NB4 (cell line): ENCODE results near the gene TRAK1.

ENCODE experiments used
- MAX ChIP-seq: IDR thresholded peaks from 2 replicates; pipeline ENCODE4 v1.6.1; 2011; ENCODE audit warnings: low read depth, low read length
- MYC ChIP-seq: IDR thresholded peaks from 2 replicates; pipeline ENCODE4 v1.6.1; 2011; ENCODE audit warnings: low read depth, low read length
- POLR2A ChIP-seq: IDR thresholded peaks from 2 replicates; pipeline ENCODE4 v1.6.1; 2011; ENCODE audit warnings: mild to moderate bottlenecking; ENCODE audit not compliant: insufficient read length; ENCODE audit errors: extremely low read depth
- TF ChIP-seq, protein P1 (sequence below): IDR thresholded peaks from one replicate; pipeline ENCODE4 v1.5.1; 2012; ENCODE audit warnings: low read depth, low read length

GRCh38 chr3:42236611-42237010 is 145.5 kb downstream of the TRAK1 start:
- TF ChIP-seq, protein P1, sequence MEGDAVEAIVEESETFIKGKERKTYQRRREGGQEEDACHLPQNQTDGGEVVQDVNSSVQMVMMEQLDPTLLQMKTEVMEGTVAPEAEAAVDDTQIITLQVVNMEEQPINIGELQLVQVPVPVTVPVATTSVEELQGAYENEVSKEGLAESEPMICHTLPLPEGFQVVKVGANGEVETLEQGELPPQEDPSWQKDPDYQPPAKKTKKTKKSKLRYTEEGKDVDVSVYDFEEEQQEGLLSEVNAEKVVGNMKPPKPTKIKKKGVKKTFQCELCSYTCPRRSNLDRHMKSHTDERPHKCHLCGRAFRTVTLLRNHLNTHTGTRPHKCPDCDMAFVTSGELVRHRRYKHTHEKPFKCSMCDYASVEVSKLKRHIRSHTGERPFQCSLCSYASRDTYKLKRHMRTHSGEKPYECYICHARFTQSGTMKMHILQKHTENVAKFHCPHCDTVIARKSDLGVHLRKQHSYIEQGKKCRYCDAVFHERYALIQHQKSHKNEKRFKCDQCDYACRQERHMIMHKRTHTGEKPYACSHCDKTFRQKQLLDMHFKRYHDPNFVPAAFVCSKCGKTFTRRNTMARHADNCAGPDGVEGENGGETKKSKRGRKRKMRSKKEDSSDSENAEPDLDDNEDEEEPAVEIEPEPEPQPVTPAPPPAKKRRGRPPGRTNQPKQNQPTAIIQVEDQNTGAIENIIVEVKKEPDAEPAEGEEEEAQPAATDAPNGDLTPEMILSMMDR, result no peak
- no peak for TF ChIP-seq POLR2A
- no peak for TF ChIP-seq MAX
- no peak for TF ChIP-seq MYC
